AG08395 (cell line): ENCODE results near the gene AHCYL1.

Experiments used
- DNase-seq: peaks from one replicate; pipeline ENCODE4 v3.0.0; 2012; ENCODE audit warnings: mixed read lengths, low spot score

AHCYL1 gene

GRCh38 chr1:110061341-110061740 is 76.8 kb downstream of the AHCYL1 start:
- DNase-seq = no peak

- no peak for DNase-seq
Observed at GRCh38 chr1:110062612-110063011, 78.0 kb downstream of the AHCYL1 start.

DNA sequence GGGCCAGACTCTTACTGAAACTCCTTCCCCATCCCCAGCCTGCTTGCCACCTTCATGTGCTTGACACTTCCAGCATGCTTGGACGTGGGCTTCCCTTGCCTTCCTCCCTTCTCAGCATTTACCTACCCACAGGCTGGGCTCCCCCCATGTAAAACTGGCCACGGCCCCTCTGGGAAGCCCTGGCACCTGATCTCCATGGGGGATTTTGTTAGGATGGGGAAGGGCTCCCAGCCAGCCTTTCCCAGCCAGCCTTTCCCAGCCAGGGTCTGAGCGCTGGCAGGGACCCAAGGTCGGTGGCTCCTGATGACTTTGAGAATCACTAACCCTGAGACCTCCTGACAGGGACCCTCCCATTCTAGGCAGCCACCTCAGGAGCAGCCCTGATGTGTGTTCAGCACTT is 79.2 kb downstream of the AHCYL1 start:
- DNase-seq = no peak

GRCh38 chr1:110064576-110065337 is 80.2 kb downstream of the AHCYL1 start:
- DNase-seq = no peak

- peak; percentile 41 for DNase-seq
Observed at GRCh38 chr1:110065841-110066240, 81.3 kb downstream of the AHCYL1 start.

DNA sequence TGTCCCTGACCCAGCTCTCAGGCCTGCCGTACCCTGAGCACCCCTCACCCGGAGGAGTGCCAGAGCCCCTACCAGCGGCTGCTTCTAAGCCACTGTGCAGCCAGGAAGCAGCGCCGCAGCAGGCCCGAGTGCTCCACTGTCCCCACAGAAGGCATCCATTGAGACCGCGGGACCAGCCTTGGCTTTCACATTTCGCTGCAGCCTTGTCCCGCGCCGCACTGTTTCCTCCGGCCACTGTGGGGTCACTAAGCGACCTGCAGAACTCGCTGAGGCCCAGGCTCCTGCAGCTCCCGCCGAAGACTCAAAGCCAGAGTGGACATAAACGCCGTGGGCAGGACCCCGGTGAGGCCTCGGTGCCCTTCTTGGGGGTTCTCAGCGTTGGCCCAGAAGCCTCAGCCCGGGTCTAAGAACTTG is 82.9 kb downstream of the AHCYL1 start:
- no peak for DNase-seq

GRCh38 chr1:110067893-110068645 is 83.5 kb downstream of the AHCYL1 start:
- DNase-seq = no peak

DNA sequence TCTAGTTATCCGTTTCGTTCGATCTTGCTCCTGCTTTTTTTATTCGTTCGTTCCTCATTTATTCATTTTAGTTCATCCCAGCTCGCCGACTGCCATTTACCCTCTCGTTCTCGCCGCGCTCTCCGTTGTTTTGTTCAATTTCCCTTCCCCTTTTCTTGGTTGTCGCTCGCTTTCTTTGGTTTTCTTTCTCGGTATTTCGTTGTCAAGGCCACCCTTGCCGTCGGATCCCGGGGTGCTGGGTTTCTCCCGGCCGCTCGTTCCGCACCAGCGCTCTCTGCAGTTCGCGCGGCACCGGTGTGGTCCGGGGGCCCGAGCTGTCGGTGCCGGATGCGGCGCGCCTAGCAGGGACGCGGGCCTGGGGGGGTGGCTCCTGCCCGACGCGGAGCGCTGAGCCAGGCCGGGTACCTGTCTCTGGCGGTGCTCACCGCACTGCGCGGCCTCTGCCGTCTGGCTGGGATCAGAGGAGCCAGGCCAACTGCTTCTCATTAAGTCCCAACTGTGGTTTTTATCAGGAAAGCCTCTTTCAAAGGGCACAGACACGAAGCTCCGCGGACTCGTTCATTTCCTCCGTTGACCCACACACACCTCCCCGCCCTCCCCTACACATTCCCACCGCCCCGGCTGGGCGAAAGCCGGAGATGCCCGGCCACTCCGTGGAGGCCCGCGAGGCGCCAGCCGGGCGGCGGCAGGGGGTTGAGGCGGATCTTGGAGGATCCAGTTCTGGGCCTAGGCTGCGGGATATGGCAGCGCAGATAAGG is 84.3 kb downstream of the AHCYL1 start:
- DNase-seq = no peak

GRCh38 chr1:110069404-110070281 is 85.1 kb downstream of the AHCYL1 start:
- DNase-seq = no peak

DNA sequence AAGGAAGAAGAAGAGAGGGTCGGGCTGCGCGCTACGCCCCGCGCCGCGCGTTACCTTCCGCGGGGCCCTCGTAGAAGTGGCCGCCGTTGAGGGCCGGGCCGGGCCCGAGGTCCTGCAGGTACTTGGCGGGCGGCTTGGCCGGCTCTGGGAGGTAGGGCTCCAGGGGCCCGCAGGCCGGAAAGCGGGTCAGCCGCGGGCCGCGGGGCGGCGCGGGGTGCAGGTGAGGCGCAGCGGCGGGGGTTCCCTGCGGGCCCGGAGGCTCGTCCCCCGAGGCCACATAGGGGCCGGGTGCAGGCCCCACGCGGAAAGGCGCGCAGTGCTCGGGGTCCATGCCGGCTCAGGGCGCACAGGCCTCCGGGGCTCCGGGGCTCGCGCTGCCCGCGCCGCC is 85.7 kb downstream of the AHCYL1 start:
- no peak for DNase-seq

DNA sequence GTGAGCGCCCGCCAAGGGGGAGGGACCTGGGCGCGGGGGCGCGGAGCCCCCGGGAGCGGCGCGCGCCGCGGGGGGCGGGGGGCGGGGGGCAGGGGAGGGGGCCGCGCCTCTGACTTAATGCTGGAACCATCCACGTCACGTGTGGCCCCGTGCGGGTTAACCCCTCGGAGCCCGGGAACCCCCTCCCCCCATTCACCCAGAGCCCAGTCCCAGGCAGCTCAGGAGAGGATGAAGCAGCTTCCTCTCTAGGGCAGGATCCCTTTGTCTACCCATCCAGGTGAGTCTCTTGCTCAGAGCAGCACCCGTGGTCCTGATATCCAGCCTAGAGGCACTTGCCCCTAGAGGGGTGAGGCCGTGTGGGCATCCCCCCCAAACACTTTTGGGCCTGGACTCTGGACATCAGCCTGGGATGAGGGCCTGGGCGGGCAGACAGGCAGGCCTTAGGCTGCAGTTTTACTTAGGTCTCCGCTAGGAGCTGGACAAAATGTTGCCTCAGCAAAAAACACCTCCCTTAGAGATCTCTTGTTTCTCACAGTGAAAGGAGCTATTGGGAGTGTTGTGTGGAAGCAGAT is 86.2 kb downstream of the AHCYL1 start, which contains the start of gene ALX3:
Gene ALX3, minus strand, starts transcription at position 2 of the 572 bp plus-strand sequence. CDS start 60 bp downstream, outside the sequence.
- DNase-seq = no peak
